Fibroblast of the conjunctiva (primary cell): ENCODE results near the gene MDM1.

Experiments
- DNase-seq: peaks from one replicate; pipeline ENCODE4 v3.0.0-alpha.2; 2010; ENCODE audit warnings: low read depth

MDM1 gene

GRCh38 chr12:68356986-68357385 is 24.8 kb upstream of the MDM1 start:
- DNase-seq, result no peak

GRCh38 chr12:68356060-68356695 is 24.0 kb upstream of the MDM1 start:
- no peak for DNase-seq

GRCh38 chr12:68354977-68355541 is 22.9 kb upstream of the MDM1 start:
- no peak for DNase-seq

GRCh38 chr12:68352067-68352466 is 19.9 kb upstream of the MDM1 start:
- no peak for DNase-seq

- no peak for DNase-seq
These were observed 18.6 kb upstream of the MDM1 start for GRCh38 chr12:68350753-68351152.

- no peak for DNase-seq
These were observed 17.9 kb upstream of the MDM1 start for GRCh38 chr12:68349921-68350606.

- no peak for DNase-seq
These were observed 17.1 kb upstream of the MDM1 start for GRCh38 chr12:68349220-68349621.

GRCh38 chr12:68348419-68348818 is 16.3 kb upstream of the MDM1 start:
- no peak for DNase-seq

- no peak for DNase-seq
These were observed 13.6 kb upstream of the MDM1 start for GRCh38 chr12:68345763-68346162.

- DNase-seq, result no peak
These were observed 12.0 kb upstream of the MDM1 start for GRCh38 chr12:68344126-68344525.

- no peak for DNase-seq
These were observed 10.8 kb upstream of the MDM1 start for GRCh38 chr12:68342966-68343365.

- no peak for DNase-seq
These were observed 9.7 kb upstream of the MDM1 start for GRCh38 chr12:68341822-68342221.

GRCh38 chr12:68340404-68341270 is 8.5 kb upstream of the MDM1 start:
- DNase-seq, result no peak

- no peak for DNase-seq
These were observed 4.7 kb upstream of the MDM1 start for GRCh38 chr12:68336889-68337303.

- no peak for DNase-seq
These were observed 3.3 kb upstream of the MDM1 start for GRCh38 chr12:68335462-68335861.

GRCh38 chr12:68334132-68334531 is 2.0 kb upstream of the MDM1 start:
- DNase-seq, result no peak

- no peak for DNase-seq
These were observed 817 bp upstream of the MDM1 start for GRCh38 chr12:68332728-68333630.

GRCh38 chr12:68331500-68331868 is 678 bp downstream of the MDM1 start:
- DNase-seq, result no peak

- DNase-seq, result no peak
These were observed 4.3 kb downstream of the MDM1 start for GRCh38 chr12:68327896-68328295.

- no peak for DNase-seq
These were observed 5.4 kb downstream of the MDM1 start for GRCh38 chr12:68326716-68327115.

- no peak for DNase-seq
These were observed 6.2 kb downstream of the MDM1 start for GRCh38 chr12:68325966-68326365.

- no peak for DNase-seq
These were observed 7.6 kb downstream of the MDM1 start for GRCh38 chr12:68324531-68324930.
